ENCODE results near the gene ESYT3.

The ESYT3 gene

DNA sequence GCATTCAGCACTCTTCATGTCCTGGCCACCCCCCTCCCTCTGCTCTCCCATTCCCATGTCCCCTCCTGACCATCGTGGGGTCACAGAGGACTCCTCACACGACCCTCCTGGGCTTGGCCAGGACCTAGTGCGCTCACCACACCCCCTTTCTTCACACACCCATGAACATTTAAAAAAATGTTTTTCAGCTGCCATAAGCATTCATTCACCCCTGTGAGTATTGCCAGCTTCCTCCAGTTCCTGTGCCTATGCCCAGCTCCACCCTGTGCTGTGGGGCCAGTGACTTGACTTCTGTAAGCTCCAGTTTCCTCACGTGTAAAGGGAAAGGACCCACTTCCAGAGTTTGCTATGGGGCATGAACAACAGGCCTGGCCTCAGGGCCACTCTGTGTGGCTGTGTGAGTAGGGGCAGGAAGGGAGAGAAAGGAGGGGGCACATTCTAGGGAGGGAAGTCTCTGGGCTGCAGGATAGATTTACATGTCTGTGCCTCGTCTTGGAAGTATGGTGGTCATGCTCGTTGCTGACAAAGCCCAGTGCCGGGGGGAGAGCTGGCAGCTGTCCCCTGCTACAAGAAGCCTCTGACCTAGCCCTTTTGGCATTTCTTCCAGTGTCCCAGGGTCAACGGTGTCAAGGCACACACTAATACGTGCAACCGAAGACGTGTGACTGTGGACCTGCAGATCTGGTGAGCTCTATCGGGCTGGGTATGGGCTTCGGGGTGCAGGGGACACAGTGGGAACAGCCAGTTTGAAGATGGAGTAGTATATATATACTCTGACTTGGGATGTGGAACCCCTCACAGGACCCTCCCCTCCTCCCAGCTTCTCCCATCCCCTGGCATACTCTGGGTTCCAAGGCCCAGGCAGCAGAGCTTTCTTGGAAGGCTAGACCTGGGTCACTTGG, 22.8 kb downstream of the ESYT3 start:
- H3K27me3 ChIP-seq = peaks cover 0 to 3% of the 10 kb centered on the region in 2 donors
- peaks cover 0 to 6% (median 0%) of the 10 kb centered on the region in 3 donors for H3K36me3 ChIP-seq
- no peaks in the 10 kb centered on the region for H3K9me3 ChIP-seq
- no peak overlapping the region for H3K27ac ChIP-seq
- DNase-seq = peak in 1 of 2 donors; percentile 39
- intact Hi-C loops (cut with DNase I; ENCODE audit: low total_unique reads) = no loop called here
- TF ChIP-seq, protein P1, sequence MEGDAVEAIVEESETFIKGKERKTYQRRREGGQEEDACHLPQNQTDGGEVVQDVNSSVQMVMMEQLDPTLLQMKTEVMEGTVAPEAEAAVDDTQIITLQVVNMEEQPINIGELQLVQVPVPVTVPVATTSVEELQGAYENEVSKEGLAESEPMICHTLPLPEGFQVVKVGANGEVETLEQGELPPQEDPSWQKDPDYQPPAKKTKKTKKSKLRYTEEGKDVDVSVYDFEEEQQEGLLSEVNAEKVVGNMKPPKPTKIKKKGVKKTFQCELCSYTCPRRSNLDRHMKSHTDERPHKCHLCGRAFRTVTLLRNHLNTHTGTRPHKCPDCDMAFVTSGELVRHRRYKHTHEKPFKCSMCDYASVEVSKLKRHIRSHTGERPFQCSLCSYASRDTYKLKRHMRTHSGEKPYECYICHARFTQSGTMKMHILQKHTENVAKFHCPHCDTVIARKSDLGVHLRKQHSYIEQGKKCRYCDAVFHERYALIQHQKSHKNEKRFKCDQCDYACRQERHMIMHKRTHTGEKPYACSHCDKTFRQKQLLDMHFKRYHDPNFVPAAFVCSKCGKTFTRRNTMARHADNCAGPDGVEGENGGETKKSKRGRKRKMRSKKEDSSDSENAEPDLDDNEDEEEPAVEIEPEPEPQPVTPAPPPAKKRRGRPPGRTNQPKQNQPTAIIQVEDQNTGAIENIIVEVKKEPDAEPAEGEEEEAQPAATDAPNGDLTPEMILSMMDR (IDR thresholded peaks at IDR 0.05) = no peak
- no peaks in the 10 kb centered on the region for H3K4me1 ChIP-seq
- H3K4me3 ChIP-seq = no peak overlapping the region

DNA sequence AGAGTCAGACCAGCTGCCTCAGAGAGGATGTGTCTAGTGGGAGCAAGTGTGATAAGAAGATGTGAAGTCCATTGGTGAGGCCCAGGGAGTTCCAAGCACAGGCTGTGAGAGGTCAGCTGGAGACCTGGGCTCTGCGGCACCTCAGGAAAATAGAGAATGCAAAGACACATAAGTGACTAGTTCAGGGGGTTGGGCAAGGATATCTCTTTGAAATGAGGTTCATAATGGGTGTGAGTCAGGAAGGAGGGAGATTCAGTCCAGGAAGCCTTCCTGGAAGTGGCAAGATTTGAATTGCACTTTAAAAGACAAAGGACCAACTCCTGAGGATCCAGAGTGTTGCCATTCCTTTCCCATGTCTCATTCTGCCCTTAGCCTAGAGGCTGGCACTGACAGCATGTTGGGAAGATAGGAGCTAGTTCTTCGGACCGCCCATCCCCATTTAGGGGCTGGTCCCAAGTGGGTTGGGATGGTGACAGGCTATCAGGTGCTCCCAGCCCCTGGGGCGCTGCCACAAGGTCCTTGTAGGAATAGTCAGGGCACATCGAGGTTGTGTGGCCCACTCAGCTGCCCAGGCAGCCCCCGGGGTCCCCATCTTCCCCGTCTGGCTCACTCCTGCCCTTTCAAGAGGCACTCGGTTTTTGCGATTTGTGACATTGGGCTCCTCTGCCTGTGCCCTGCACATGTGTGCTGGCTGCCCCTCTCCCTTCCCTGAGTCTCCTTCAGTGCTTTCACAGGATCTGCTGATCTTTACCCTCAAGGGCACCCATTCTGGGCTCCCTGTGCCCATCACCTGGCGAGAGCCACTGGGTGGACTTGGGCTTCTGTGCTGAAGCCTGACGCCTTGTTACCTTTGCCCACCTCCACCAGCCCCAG, 23.7 kb downstream of the ESYT3 start:
- Histone ChIP-seq H3K36me3 (peaks cover 0 to 6% (median 0%) of the 10 kb centered on the region in 3 donors), H3K4me3 (no peak overlapping the region), H3K27me3 (peaks cover 0 to 3% of the 10 kb centered on the region in 2 donors), H3K9me3 (no peaks in the 10 kb centered on the region), H3K27ac (no peak overlapping the region), H3K4me1 (no peaks in the 10 kb centered on the region)
- TF ChIP-seq, protein P1 (IDR thresholded peaks at IDR 0.05) = no peak
- DNase-seq = peak in 1 of 2 donors; percentile 51
- intact Hi-C loops (cut with DNase I; ENCODE audit: low total_unique reads) = no loop called here

DNA sequence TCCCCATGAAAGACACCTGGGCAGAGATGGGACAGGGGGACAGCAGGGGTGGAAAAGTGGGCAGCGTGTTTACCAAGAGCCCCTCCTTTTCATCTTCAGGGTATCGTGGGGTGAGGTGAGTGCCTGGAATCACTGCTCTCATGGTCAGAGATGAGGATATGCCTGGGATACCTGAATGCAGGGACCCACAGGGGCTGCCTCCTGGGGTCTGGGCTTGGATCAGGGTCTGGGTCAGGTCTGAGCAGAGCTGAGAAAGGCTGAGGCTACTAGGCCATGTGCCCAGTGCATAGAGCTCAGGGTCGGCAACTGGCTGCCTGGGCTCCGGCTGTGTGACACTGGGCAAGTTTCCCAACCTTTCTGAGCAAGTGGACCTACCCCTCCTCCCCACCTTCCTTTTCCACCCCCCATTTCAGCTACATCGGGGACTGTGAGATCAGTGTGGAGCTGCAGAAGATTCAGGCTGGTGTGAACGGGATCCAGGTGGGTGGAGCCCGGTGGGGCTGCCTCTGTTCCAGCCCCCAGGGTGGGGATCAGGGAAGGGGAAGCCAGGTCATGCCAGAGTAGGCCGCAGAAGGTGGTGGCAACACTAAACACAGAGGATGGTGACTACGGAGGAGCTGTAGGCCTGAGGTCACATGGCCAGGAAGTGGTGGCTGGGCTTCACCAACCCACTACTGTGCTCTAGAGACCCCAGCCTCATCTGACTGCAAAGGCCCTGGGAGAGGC, 24.5 kb downstream of the ESYT3 start:
- no peaks in the 10 kb centered on the region for H3K4me1 ChIP-seq
- intact Hi-C loops (cut with DNase I; ENCODE audit: low total_unique reads) = no loop called here
- TF ChIP-seq, protein P1 (IDR thresholded peaks at IDR 0.05) = no peak
- no peaks in the 10 kb centered on the region for H3K9me3 ChIP-seq
- no peak overlapping the region for H3K27ac ChIP-seq
- peaks cover 0 to 6% (median 0%) of the 10 kb centered on the region in 3 donors for H3K36me3 ChIP-seq
- H3K4me3 ChIP-seq = no peak overlapping the region
- peaks cover 0 to 3% of the 10 kb centered on the region in 2 donors for H3K27me3 ChIP-seq
- DNase-seq = peak in 1 of 2 donors; percentile 49

GRCh38 chr3:138459619-138460535, 25.5 kb downstream of the ESYT3 start:
- peak in 1 of 2 donors; percentile 48 for DNase-seq
- intact Hi-C loops (cut with DNase I; ENCODE audit: low total_unique reads) = no loop called here
- H3K4me1 ChIP-seq = no peaks in the 10 kb centered on the region
- no peak overlapping the region for H3K27ac ChIP-seq
- H3K36me3 ChIP-seq = peaks cover 0 to 6% (median 0%) of the 10 kb centered on the region in 3 donors
- H3K9me3 ChIP-seq = no peaks in the 10 kb centered on the region
- peaks cover 0 to 3% of the 10 kb centered on the region in 2 donors for H3K27me3 ChIP-seq
- TF ChIP-seq, protein P1 (IDR thresholded peaks at IDR 0.05) = no peak
- H3K4me3 ChIP-seq = no peak overlapping the region

Measured in tibial artery (tissue), 4 donors.